GM12878 (cell line): ENCODE results near the gene LMOD3. TPM values are rescaled to one million over a fixed set of nuclear protein-coding genes. Genes with fewer than 3 reads are reported as not detected.

Experiments
- ATAC-seq: fragments of 200-7000 bp; cut with Tn5 transposase; 3 replicates; pipeline ENCODE4 v1.9.1; 2020; ENCODE audit warnings: mild to moderate bottlenecking, moderate library complexity
- BruUV-seq: library from RNA; stranded (reverse); fragments of 400-500 nt; replicated peaks from 2 replicates; lab custom pipeline; 2021; lab: Mats Ljungman, UMichigan
- CTCF ChIA-PET: fragments of 300-600 bp; sonication (Branson Sonifier 250); formaldehyde crosslinking; extraction: SDS; loops from one replicate; lab custom pipeline; 2021; ENCODE audit warnings: inconsistent platforms; lab: Yijun Ruan, JAX
- POLR2A ChIA-PET: fragments of 350-600 bp; formaldehyde crosslinking; extraction: SDS; loops from one replicate; lab custom pipeline; 2021; ENCODE audit warnings: inconsistent platforms; lab: Charles Lee
- RAD21 ChIA-PET: fragments of 300-600 bp; sonication (Branson Sonifier 250); formaldehyde crosslinking; loops from one replicate; lab custom pipeline; 2023; ENCODE audit warnings: antibody characterized with exemption; ENCODE audit not compliant: unreplicated experiment; lab: Charles Lee
- SMC1A ChIA-PET: fragments of 300-600 bp; sonication (Branson Sonifier 250); formaldehyde crosslinking; loops from one replicate; lab custom pipeline; 2023; ENCODE audit not compliant: unreplicated experiment, uncharacterized antibody; lab: Charles Lee
- DNase-seq: peaks from one replicate; pipeline ENCODE4 v3.0.0-alpha.2; 2011; ENCODE audit warnings: low read depth, low spot score
- FAIRE-seq: peaks from 3 replicates; lab custom pipeline; 2011; peaks lifted over from hg19 to GRCh38; lab: Jason Lieb, UNC
- H2AFZ ChIP-seq: 2 replicates; pipeline ENCODE4 v1.6.0; 2011; ENCODE audit warnings: low read depth, low read length, control low read depth; ENCODE audit not compliant: control insufficient read depth
- H3K27ac ChIP-seq: 2 replicates; pipeline ENCODE4 v1.5.1; 2011; ENCODE audit warnings: control low read depth; ENCODE audit not compliant: control insufficient read depth, insufficient read depth
- H3K27me3 ChIP-seq, 2 experiments: replicated peaks in 1 of 2; 2 replicates each; pipeline versions ENCODE4 v1.6.0 to v1.6.1; 2011; ENCODE audit warnings: low read length in 1 of 2; ENCODE audit not compliant: control insufficient read depth in 2 of 2, insufficient read depth in 2 of 2
- H3K36me3 ChIP-seq, 2 experiments: 2 replicates each; pipeline ENCODE4 v1.5.1; 2011; ENCODE audit warnings: low read length in 1 of 2; ENCODE audit not compliant: control insufficient read depth in 2 of 2, insufficient read depth in 2 of 2
- H3K4me1 ChIP-seq: 2 replicates; pipeline ENCODE4 v1.6.1; 2011; ENCODE audit warnings: mild to moderate bottlenecking, low read length, moderate library complexity, mixed read lengths; ENCODE audit not compliant: control insufficient read depth, insufficient read depth
- H3K4me2 ChIP-seq: 2 replicates; pipeline ENCODE4 v1.6.0; 2011; ENCODE audit warnings: control low read depth; ENCODE audit not compliant: control insufficient read depth, insufficient read depth
- H3K4me3 ChIP-seq: fragments of 200-600 bp; sonication (generic); 2 replicates; pipeline ENCODE4 v1.5.1; 2016
- H3K79me2 ChIP-seq: 2 replicates; pipeline ENCODE4 v1.6.0; 2011; ENCODE audit warnings: low read length; ENCODE audit not compliant: control insufficient read depth, insufficient read depth
- H3K9ac ChIP-seq: 2 replicates; pipeline ENCODE4 v1.8.0; 2011; ENCODE audit warnings: low read length, control low read depth, mixed read lengths; ENCODE audit not compliant: control insufficient read depth, insufficient read depth
- H3K9me3 ChIP-seq: replicated peaks from 3 replicates; pipeline ENCODE4 v1.5.1; 2011; ENCODE audit warnings: mild to moderate bottlenecking, low read length; ENCODE audit not compliant: control insufficient read depth, insufficient read depth
- H4K20me1 ChIP-seq: 2 replicates; pipeline ENCODE4 v1.6.0; 2011; ENCODE audit not compliant: control insufficient read depth, insufficient read depth
- ASH2L ChIP-seq: fragments of 300-600, 200-600 bp; sonication (generic); IDR thresholded peaks from 2 replicates; pipeline ENCODE4 v1.6.1; 2017; ENCODE audit warnings: low read depth, mild to moderate bottlenecking, borderline replicate concordance
- ZNF207 ChIP-seq: fragments of 450-650 bp; IDR thresholded peaks from 2 replicates; pipeline ENCODE4 v1.6.1; 2014; ENCODE audit warnings: antibody characterized with exemption, mild to moderate bottlenecking, borderline replicate concordance
- ZNF217 ChIP-seq: fragments of 450-650 bp; IDR thresholded peaks from 2 replicates; pipeline ENCODE4 v1.6.1; 2017; ENCODE audit warnings: antibody characterized with exemption, mild to moderate bottlenecking
- WGBS: methylation state at CpG from one replicate; pipeline ENCODE4 v1.1.6; 2016; ENCODE audit warnings: low lambda C conversion rate; ENCODE audit not compliant: insufficient replicate concordance, insufficient coverage; ENCODE audit errors: missing lambda C conversion rate; 5-methylcytosine and 5-hydroxymethylcytosine counted together
- in situ Hi-C: fragments of 300-500 bp; cut with MboI; formaldehyde crosslinking; loops from 9 replicates; pipeline ENCODE4 v1.14.3; 2018; ENCODE audit warnings: mixed read lengths
- intact Hi-C: fragments of 100-400 bp; cut with micrococcal nuclease; formaldehyde crosslinking; loops from one replicate; pipeline ENCODE4 v1.14.2; 2022; ENCODE audit not compliant: unreplicated experiment
- polyA plus RNA-seq, 11 experiments: library from polyadenylated mRNA; depleted of rRNA in 4 of 11; unstranded in 6 of 11; stranded (reverse) in 5 of 11; fragments of >200 nt; fragmentation: Nextera tagmentation in 4 of 11; fragmentation: Illumina TruSeq in 1 of 11; extraction: Ambion mirVana in 4 of 11; extraction: Trizol in 1 of 11; gene quantifications; 1 replicate in 1 of 11; 2 replicates in 10 of 11; pipeline versions ENCODE4 v1.2.1 to v1.2.3, GENCODE V29; 2011 to 2016; ENCODE audit warnings: inconsistent platforms in 2 of 11, missing spikeins in 2 of 11, low read depth in 1 of 11
- total RNA-seq, 4 experiments: library from RNA; depleted of rRNA in 3 of 4; stranded (reverse); fragments of >200 nt in 3 of 4; fragmentation: Illumina TruSeq in 1 of 4; extraction: Trizol in 1 of 4; gene quantifications; 2 replicates each; pipeline versions ENCODE4 v1.2.1 to v1.2.3, GENCODE V29; 2013 to 2021
- TF ChIP-seq, protein P1 (sequence below): fragments of 450-650 bp; IDR thresholded peaks from 2 replicates; pipeline ENCODE4 v1.6.1; 2016; ENCODE audit warnings: mild to moderate bottlenecking
- TF ChIP-seq, protein P2 (sequence below): fragments of 450-650 bp; IDR thresholded peaks from 2 replicates; pipeline ENCODE4 v1.6.1; 2017; ENCODE audit warnings: mild to moderate bottlenecking

Gene LMOD3
- total and polyA plus RNA-seq, 10 of the 15 experiments (the other 5 are each of a cell fraction or from before 2014, with no cell fraction given): 0.04 to 0.20 (median 0.09) TPM; not detected in 1

DNA sequence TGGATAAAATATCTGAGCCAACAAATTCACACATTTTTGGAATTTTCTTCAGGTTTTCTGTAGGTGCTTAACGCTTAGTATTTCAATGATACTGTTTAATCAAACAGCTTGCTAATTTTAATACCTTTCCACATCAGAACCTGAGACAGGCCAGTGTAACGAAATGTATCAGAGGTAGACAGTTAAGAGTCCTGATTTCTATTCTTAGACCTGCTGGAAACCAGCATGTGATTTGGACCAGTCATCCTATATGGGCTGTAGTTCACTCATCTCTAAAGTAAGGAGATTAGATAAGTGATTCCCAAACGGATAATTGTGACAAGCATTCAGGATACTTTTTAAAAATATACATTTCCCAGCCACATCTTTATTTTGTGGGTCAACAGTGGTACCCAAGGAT, 19.3 kb downstream of the LMOD3 start:
- RAD21 ChIA-PET: no interaction called here
- CTCF ChIA-PET: interaction anchor here (1.3 kb wide), 1 partner anchor 17 kb away, joined by 4 read pairs; no protein-coding TSS in a partner anchor

More for the DNA sequence above, 19.3 kb downstream of the LMOD3 start:
- H4K20me1 ChIP-seq: peaks cover 4% of the 10 kb centered on the region; the same call in 1 of the 2 replicates
- no peak overlapping the region for H2AFZ ChIP-seq
- ATAC-seq (no peak), DNase-seq (no peak), FAIRE-seq (no peak)
- H3K9me3 ChIP-seq: no peaks in the 10 kb centered on the region
- H3K27me3 ChIP-seq: no peaks in the 10 kb centered on the region
- SMC1A ChIA-PET: interaction anchor here (0.8 kb wide), 1 partner anchor 17 kb away, joined by 3 read pairs; no protein-coding TSS in a partner anchor
- no peak overlapping the region for H3K4me3 ChIP-seq
- POLR2A ChIA-PET: no interaction called here
- 76% methylated on average over 3 of the region's 3 CpGs for WGBS
- intact Hi-C loops (no loop called here), in situ Hi-C loops (no loop called here)
- no peaks in the 10 kb centered on the region for H3K4me1 ChIP-seq
- no TSS peak for BruUV-seq
- peaks cover 4 to 27% of the 10 kb centered on the region in 2 experiments for H3K36me3 ChIP-seq
- H3K4me2 ChIP-seq: no peak overlapping the region
- H3K27ac ChIP-seq: no peak overlapping the region
- H3K9ac ChIP-seq: no peak overlapping the region
- H3K79me2 ChIP-seq: peaks cover 10% of the 10 kb centered on the region
- TF ChIP-seq, protein P1, sequence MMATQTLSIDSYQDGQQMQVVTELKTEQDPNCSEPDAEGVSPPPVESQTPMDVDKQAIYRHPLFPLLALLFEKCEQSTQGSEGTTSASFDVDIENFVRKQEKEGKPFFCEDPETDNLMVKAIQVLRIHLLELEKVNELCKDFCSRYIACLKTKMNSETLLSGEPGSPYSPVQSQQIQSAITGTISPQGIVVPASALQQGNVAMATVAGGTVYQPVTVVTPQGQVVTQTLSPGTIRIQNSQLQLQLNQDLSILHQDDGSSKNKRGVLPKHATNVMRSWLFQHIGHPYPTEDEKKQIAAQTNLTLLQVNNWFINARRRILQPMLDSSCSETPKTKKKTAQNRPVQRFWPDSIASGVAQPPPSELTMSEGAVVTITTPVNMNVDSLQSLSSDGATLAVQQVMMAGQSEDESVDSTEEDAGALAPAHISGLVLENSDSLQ: no peak
- TF ChIP-seq ASH2L: no peak
- TF ChIP-seq, protein P2, sequence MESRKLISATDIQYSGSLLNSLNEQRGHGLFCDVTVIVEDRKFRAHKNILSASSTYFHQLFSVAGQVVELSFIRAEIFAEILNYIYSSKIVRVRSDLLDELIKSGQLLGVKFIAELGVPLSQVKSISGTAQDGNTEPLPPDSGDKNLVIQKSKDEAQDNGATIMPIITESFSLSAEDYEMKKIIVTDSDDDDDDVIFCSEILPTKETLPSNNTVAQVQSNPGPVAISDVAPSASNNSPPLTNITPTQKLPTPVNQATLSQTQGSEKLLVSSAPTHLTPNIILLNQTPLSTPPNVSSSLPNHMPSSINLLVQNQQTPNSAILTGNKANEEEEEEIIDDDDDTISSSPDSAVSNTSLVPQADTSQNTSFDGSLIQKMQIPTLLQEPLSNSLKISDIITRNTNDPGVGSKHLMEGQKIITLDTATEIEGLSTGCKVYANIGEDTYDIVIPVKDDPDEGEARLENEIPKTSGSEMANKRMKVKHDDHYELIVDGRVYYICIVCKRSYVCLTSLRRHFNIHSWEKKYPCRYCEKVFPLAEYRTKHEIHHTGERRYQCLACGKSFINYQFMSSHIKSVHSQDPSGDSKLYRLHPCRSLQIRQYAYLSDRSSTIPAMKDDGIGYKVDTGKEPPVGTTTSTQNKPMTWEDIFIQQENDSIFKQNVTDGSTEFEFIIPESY: no peak
- no peak for TF ChIP-seq ZNF207
- TF ChIP-seq ZNF217: no peak
